GM19240 (cell line): ENCODE results near the gene MAN2B2.

Experiments used
- DNase-seq: peaks from one replicate; pipeline ENCODE4 v3.0.0; 2011; ENCODE audit warnings: low spot score; ENCODE audit not compliant: insufficient read length

The MAN2B2 gene

GRCh38 chr4:6592804-6593563, 18.0 kb downstream of the MAN2B2 start:
- no peak for DNase-seq

GRCh38 chr4:6594341-6594740, 19.4 kb downstream of the MAN2B2 start:
- DNase-seq, result no peak

GRCh38 chr4:6594826-6595355, 19.9 kb downstream of the MAN2B2 start:
- no peak for DNase-seq

- DNase-seq, result no peak
Measured at GRCh38 chr4:6595897-6596537, 21.0 kb downstream of the MAN2B2 start.

- DNase-seq, result no peak
Measured at GRCh38 chr4:6596948-6597347, 22.0 kb downstream of the MAN2B2 start.

GRCh38 chr4:6598127-6598526, 23.1 kb downstream of the MAN2B2 start:
- no peak for DNase-seq

GRCh38 chr4:6598641-6599040, 23.7 kb downstream of the MAN2B2 start:
- no peak for DNase-seq

- DNase-seq, result no peak
Measured at GRCh38 chr4:6601661-6602250, 26.8 kb downstream of the MAN2B2 start.

GRCh38 chr4:6602289-6602688, 27.3 kb downstream of the MAN2B2 start:
- DNase-seq, result no peak

- no peak for DNase-seq
Measured at GRCh38 chr4:6603128-6603527, 28.1 kb downstream of the MAN2B2 start.

GRCh38 chr4:6605114-6605513, 30.1 kb downstream of the MAN2B2 start:
- no peak for DNase-seq

- no peak for DNase-seq
Measured at GRCh38 chr4:6605605-6606004, 30.6 kb downstream of the MAN2B2 start.

- DNase-seq, result no peak
Measured at GRCh38 chr4:6606465-6607235, 31.7 kb downstream of the MAN2B2 start.

GRCh38 chr4:6607368-6608055, 32.5 kb downstream of the MAN2B2 start:
- DNase-seq, result no peak

GRCh38 chr4:6608758-6609414, 33.9 kb downstream of the MAN2B2 start:
- no peak for DNase-seq

- no peak for DNase-seq
Measured at GRCh38 chr4:6609415-6610079, 34.6 kb downstream of the MAN2B2 start.

- DNase-seq, result no peak
Measured at GRCh38 chr4:6610856-6611430, 36.0 kb downstream of the MAN2B2 start.

GRCh38 chr4:6612961-6613675, 38.1 kb downstream of the MAN2B2 start:
- DNase-seq, result no peak
